SK-N-MC (cell line): ENCODE results near the gene SLC37A3.

Source experiments
- EZH2 ChIP-seq: fragments of 200-600 bp; sonication (generic); IDR thresholded peaks from one replicate; pipeline ENCODE4 v1.6.1; 2017; ENCODE audit warnings: antibody characterized with exemption
- POLR2AphosphoS5 ChIP-seq: IDR thresholded peaks from 2 replicates; pipeline ENCODE4 v1.6.1; 2012; ENCODE audit warnings: mild to moderate bottlenecking, low read depth, low read length, borderline replicate concordance

- no peak for TF ChIP-seq POLR2AphosphoS5
- no peak for TF ChIP-seq EZH2
These were observed 6.7 kb downstream of the SLC37A3 start for GRCh38 chr7:140391634-140392033.
